Umbilical cord (tissue), 2 donors: ENCODE results near the gene ATAD3B. TPM values are rescaled to one million over a fixed set of nuclear protein-coding genes. Genes with fewer than 3 reads are reported as not detected.
"Not testable (repeated sequence)": the region's sequence is repeated elsewhere in the genome, so short reads cannot be mapped to it uniquely, and the experiment has no call there.

Source experiments
- DNase-seq: peaks from one replicate; pipeline ENCODE4 v3.0.0-alpha.2; 2015; ENCODE audit warnings: low spot score
- total RNA-seq: library from RNA; depleted of rRNA; stranded (reverse); fragments of >200 nt; gene quantifications from one replicate; pipeline ENCODE4 v1.2.3, GENCODE V29; 2014; ENCODE audit warnings: low replicate concordance; ENCODE audit not compliant: insufficient read depth

The ATAD3B gene, protein sequence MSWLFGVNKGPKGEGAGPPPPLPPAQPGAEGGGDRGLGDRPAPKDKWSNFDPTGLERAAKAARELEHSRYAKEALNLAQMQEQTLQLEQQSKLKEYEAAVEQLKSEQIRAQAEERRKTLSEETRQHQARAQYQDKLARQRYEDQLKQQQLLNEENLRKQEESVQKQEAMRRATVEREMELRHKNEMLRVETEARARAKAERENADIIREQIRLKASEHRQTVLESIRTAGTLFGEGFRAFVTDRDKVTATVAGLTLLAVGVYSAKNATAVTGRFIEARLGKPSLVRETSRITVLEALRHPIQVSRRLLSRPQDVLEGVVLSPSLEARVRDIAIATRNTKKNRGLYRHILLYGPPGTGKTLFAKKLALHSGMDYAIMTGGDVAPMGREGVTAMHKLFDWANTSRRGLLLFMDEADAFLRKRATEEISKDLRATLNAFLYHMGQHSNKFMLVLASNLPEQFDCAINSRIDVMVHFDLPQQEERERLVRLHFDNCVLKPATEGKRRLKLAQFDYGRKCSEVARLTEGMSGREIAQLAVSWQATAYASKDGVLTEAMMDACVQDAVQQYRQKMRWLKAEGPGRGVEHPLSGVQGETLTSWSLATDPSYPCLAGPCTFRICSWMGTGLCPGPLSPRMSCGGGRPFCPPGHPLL
- total RNA-seq = 8.2 TPM

DNA sequence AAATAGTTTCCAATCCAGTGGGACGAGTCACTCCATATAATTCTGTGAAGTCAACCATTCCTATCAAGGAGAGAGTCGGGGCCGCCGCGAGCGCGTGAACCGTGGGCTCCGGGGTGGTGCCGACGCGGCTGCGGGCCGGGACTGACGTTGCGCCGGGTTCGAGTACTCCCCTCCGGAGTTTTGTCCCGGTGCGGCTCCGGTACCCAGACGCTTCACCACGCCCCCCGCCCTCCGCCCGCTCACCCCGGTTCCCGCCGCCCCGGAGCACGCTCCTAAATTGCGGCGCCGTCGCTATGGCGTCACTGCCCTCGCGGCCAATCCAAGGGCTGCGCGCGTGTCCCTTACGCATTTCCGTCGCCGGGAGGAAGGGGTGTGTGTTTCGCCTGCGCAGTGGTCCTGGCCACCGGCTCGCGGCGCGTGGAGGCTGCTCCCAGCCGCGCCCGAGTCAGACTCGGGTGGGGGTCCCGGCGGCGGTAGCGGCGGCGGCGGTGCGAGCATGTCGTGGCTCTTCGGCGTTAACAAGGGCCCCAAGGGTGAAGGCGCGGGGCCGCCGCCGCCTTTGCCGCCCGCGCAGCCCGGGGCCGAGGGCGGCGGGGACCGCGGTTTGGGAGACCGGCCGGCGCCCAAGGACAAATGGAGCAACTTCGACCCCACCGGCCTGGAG is at the start of gene ATAD3B:
Gene ATAD3B, plus strand, starts transcription at position 377 of the 664 bp plus-strand sequence. Its CDS starts 120 bp downstream, at position 497.
- peak; percentile 96 for DNase-seq

DNA sequence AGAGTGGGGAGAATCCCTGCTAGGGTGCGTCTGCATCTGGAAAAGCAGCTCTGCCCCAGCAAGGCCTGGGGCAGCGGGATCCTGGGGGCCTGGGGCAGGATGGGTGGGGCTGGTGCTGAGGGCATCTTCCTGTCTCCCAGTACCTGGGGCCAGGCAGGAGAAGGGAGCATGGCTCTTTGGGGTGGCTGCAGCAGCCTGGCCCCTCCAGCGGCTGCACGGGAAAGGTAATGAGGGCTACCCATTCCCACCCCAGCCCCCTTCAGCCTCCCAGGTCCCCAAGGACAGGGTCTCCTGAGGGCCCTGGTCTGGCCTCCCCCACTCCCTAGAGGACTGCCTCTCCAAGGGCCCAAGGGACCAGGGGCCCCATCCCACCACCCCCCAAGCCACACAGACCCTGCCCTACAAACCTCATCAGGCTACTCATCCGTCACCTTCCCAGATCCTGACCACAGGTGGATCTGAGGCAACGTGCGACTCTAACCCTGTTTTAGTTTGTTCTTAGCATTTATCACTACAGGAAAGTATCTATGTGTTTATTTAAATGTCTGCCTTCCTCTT is 49.6 kb upstream of the ATAD3B start:
- no peak for DNase-seq

DNA sequence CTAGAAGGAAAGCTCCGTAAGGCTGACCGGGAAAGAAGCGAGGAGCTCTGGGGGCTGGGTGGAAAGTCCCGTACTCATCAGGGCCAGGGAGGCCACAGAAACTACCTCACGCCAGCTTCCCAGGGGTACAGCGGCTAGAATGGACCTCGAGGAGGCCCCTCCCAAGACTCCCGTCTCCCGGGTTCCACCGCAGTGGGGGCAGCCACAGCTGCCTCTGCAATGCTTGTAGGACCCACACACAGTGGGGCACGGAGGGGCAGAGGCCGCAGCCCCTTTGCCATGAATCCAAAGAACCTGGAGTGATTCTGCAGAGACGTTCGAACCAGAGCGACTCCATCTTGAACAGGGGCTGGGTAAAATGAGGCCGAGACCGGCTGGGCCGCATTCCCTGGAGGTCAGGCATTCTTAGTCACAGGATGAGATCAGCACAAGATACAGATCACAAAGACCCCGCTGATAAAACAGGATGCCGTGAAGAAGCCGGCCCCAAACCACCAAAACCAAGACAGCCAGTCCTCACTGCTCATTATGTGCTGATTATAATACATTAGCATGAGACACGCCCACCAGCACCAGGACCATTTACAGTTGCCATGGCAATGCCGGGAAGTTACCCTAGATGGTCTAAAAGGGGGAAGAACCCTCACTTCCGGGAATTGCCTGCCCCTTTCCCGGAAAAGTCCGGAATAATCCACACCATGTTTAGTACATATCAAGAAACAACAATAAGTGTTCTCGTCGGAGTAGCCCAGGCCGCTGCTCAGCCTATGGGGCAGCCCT is 48.9 kb upstream of the ATAD3B start:
- peak; percentile 45 for DNase-seq

DNA sequence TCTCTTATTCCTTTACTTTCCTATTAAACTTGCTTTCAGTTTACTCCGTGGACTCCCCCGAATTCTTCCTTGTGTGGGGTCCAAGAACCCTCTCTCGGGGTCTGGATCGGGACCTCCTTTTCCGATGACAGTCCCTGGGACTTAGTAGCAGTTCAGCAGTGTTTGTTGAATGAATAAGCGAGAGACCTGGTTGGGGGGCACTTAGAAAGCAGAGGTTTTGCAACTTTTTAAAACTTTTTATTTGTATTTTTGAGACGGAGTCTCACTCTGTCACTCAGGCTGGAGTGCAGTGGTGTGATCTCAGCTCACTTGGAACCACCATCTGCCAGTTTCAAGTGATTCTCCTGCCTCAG is 48.3 kb upstream of the ATAD3B start:
- DNase-seq = no peak

DNA sequence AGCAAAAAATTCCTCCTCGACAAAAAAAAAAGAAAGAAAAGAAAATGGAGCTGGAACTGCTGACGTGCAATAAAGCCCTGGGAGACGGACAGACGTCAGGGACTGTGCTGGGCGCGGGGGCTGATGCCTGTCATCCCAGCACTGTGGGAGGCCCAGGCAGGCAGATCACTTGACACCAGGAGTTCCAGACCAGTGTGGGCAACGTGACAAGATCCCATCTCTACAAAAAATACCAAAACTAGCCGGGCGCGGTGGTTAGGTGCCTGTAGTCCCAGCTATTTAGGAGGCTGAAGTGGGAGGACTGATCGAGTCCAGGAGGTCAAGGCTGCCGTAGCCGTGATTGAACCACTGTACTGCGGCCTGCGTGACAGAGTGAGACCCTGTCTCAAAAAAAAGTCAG is 46.9 kb upstream of the ATAD3B start:
- no peak for DNase-seq

DNA sequence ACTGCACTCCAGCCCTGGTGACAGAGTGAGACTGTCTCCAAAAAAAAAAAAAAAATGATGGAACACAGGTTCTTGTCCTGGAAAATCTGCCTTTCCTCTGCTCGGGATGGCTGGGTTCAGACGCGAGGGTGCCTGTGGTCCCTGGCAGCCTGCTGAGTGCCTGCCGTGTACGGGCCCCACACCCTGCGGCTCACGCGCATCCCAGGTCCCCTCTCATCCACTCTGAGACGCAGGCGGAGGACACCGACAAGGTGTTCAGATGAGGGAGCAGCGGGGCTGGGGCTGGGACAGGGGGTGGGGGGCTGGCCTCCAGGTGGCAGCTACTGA is 46.2 kb upstream of the ATAD3B start:
- no peak for DNase-seq

DNA sequence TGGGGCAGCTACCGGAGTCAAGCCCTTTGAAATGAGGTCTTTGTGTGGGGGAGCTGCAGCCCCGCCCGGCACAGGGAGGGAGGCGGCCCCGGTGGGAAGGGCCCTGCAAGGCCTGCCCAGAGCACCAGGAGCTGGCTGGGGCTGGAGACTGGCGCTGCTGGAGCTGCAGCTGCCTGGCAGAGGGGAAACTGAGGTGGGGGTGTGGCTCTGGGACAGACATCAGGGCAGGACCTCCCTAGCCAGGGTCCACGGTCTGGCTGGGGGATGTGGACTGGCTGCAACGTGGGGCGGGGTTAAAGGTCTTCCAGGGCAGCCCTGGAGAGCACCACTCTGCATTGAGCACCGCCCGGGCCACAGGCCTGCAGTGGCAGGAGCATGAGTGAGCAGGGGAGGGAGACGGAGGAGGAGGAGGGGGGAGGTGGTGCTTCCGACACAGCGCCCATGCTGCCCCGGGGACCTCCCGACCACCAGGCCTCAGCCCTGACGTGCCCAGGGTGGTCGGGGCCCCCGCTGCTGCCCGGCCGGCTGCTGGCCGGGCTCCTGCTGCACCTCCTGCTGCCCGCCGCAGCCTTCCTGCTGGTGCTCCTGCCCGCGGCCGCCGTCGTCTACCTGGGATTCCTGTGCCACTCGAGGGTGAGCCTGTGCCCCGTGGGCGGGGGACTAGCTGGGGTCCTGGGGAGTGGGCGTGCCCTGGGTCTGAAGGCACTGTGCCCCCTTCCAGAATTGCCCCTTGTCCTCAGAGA is 45.6 kb upstream of the ATAD3B start:
- DNase-seq = no peak

DNA sequence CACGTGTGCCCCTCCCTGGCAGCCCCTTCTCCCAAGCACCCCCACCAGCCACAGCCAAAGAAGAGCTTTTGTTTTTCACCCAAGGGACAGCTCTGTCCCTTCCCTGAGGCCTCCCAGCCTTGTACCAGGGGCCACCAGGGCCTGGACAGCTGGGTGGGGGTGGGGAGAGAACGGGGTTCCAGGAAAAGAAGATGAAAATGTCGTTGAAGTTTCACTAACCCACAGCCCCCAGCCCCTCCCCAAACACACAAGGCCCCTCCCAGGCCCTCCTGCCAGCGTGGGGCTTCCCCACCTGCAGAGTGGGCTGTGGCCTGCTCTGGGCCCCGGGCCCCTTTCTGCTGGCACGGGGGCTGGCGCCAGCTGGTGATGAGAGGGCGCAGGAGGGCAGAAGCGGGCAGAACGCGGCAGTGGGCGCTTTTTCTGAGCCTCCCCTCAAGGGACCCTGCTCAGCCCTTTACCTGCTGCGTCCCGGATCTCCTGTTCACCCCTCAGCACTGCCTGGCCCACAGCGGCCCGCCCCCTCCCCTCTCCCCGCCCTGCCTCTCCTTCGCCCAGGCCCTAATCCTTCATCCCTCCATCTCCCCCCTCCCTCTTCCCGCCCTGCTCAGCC is 45.0 kb upstream of the ATAD3B start:
- no peak for DNase-seq

DNA sequence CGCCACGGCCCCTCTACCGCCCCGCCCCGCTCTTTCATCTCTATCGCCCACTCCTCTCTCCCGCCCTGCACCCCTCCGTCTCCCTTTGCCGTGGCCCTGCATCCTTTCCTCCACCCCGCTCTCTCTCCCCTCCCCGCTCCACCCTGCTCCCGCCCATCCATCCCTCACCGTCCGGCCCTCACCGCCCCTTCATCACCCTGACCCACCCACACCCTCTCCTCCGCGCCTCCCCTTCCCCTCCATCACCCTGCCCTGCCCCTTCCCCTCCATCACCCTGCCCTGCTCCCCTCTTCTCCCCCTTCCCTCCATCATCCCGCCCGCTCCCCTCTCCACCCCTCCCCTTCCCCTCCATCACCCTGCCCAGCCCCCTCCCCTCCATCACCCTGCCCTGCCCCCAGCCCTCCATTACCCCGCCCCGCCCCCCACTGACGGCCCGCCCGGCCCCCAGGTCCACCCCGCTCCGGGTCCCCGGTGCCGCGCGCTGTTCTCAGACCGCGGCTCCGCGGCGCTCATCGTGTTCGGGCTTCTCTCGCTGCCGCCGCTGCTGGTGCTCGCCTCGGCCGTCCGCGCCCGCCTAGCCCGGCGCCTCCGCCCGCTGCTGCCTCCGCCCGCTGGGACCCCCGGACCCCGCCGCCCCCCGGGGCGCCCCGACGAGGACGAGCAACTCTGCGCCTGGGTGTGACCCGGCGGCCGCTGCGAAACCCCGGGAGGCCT is 44.3 kb upstream of the ATAD3B start:
- DNase-seq = peak; percentile 80

DNA sequence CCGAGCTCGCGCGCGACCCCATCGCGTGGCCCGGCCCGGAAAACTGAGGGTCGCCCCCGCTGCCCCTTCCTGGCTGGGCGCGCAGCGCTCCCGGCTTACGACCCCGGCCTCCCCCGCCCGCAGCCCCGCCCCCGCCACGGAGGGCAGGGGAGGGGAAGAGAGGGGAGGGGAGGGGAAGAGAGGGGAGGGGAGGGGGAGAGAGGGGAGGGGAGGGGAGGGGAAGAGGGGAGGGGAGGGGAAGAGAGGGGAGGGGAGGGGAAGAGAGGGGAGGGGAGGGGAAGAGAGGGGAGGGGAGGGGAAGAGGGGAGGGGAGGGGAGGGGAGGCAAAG is 43.8 kb upstream of the ATAD3B start:
- DNase-seq = no peak

DNA sequence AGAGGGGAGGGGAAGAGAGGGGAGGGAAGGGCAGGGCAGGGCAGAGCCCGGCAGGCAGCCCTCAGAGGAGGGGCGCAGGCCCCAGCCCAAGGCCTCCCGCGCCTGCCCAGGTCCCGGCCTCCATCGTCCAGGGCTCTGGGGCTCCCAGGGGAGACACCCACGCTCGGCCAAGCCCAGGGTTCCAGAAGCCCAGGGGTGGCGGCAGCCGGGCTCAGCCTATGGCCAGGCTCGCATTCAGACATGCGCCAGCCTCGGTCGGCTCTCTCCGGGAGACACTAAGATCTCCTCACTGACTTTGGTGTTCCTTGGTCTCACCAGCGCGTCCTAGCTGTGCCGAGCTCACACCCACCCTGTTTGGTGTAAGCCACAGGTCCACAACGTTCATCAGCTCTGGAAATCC is 43.4 kb upstream of the ATAD3B start:
- DNase-seq = no peak

DNA sequence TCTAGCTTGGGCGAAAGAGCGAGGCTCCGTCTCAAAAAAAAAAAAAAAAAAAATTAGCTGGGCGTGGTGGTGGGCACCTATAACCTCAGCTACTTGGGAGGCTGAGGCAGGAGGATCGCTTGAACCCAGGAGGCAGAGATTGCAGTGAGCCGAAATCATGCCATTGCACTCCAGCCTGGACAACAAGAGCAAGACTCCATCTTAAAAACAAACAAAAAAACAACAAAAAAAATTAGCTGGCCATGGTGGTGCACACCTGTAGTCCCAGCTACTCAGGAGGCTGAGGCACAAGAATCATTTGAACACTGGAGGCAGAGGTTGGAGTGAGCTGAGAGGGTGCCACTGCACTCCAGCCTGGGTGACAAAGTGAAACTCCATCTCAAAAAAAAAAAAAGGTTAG is 42.6 kb upstream of the ATAD3B start:
- DNase-seq = not testable (repeated sequence)

DNA sequence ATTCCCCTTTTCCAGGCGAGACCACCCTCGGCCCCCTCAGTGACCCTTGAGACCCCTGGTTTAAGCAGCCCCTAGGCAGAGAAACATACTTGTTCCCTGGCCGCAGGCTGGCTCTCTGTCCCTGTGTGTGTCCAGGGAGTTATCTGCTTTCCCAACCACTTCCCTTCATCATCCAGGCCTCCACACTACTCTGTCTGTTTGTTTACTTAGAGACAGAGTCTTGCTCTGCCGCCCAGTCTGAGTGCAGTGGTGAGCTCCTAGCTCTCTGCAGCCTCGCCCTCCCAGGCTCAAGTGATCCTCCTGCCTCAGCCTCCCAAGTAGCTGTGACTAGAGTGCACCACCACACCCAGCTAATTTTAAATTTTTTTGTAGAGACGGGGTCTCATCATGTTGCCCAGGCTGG is 41.9 kb upstream of the ATAD3B start:
- no peak for DNase-seq

DNA sequence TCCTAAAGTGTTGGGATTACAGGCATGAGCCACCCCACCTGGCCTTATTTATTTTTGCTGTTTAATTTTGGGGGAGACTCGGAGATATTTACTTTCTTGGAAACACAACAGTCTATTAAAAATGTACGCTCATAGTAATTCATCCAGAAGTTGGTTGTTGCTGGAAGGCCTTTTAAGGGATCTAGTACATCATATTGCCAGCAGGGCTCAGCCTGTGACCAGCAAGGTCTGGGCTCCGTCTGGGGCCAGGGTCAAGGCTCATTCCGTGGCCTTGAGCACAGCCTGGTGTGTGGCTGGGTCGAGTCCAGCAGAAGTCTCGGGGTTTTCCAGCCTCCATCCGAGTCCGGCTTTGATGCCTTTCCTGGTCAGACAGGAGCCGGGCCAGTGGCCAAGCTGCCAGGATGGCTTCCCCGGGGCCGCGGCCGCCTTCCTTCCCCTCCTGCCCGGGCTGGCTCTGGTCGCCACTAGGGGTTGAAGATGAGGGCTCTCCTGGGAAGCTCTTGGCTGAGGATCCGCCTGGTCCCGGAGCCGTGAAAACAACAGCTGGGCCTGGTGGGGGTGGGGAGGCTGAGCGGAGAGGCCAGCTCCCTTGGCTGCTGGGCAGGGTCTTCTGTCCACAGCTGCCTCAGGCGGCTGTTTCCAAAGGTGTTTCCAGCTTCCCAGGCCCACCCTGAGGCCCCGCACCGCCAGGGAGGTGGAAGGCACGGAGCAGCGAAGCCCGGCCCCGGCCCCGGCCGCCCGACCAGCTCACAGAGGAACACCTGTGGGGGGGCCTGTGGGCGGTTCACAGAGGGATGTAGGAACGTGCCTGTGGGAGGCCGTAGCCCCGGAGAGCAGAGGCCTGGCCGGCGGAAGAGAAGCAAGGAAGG is 41.2 kb upstream of the ATAD3B start:
- peak; percentile 79 for DNase-seq

DNA sequence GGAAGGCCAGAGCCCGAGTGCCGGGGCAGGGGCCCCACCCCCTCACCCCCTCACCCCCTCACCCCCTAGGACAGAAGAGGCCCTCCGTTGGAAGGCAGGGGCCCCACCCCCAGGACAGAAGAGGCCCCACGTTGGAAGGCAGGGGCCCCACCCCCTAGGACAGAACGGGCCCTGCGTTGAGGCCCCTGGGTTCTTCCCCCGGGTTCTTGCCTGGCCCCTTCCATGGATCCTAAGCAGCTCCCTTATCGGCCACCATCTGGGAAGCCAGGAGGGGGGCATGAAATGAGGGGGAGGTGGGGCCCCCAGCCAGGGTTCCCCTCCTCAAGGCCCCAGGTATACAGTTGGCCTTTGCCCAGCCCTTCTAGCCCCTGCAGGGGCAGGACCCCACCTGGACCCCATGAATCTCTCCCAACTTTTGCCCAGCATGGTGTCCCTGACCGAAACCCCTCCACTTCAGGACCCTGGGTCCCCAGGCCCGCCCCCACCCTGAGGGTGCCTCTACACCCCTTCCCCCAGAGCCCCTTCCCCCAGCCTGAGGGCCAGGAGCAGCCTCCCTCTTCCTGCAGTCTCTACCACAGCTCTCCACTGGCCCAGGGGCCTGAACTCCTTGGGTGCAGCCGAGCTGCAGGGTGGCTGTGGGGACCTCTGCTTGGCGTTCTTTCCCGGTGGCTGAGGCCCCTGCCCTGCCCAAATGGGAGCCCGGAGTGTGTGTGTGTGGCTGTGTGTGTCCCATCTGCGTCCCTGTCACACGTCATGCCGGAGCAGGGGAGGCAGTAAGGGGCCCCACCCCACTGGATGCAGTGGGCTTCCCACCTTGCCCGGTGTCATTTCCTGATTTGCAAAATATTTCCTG is 40.3 kb upstream of the ATAD3B start:
- no peak for DNase-seq

DNA sequence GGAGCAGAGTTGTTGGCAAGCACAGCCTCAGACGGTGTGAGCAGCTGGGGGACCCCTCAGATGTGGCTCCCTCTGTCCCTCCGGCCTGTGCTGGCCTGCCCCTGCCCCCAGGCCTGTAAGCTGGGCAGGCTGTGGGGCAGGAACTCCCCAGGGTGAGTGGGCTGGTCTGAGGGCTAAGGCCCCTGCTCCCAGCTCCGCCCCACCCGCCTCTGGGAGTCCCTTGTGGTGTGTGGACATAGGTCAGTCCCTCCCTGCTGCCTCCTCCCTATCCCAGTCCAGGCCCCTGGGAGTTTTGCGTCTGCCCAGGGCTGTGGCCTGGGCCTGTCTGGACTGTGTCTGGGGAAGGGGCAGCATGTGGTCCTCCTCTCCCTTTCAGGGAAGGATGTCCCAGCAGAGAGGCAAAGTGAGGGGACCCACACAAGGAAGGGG is 39.7 kb upstream of the ATAD3B start:
- peak; percentile 74 for DNase-seq

DNA sequence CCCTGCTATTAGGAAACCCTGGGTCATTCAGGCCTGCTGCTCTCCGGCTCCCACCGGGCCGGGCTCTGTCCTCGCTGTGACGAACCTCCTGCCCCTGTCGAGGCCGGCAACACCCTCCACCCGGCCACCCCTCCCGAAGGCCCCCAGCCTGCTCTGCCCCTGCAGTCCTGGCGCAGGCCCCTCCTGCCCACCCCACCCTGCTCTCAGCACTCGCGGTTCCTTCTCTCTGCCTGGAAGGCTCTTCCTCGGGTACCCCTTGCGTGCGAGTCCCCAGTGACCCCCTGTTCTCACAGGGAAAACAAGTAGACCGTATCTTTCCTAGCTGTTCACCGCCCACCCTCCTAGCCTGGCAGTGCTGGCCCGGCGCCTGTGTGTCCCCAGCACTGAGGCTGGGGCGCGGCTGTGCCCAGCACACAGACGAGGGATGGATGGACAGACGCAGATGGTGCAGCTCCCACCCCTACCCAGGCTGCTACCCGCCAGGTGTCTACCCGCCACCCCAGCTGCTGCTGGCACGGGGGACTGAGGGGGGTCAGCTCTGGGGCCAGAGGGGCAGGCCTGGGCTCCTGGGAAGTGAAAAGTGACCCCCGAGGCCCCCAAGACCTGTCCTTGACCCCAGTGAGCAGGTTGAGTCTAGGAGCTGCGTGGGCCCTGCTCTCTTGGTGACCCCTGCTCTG is 39.2 kb upstream of the ATAD3B start:
- DNase-seq = peak; percentile 34
